MCF 10A (cell line): Measurements from ENCODE around the gene FRMPD4. TPM values are rescaled to one million over a fixed set of nuclear protein-coding genes. Genes with fewer than 3 reads are reported as not detected.

Experiments used
- BruUV-seq: library from RNA; stranded (reverse); fragments of 400-500 nt; replicated peaks from 2 replicates; lab custom pipeline; 2021; lab: Mats Ljungman, UMichigan
- CTCF ChIA-PET: fragments of 300-600 bp; sonication (Branson Sonifier 250); formaldehyde crosslinking; extraction: SDS; loops from one replicate; lab custom pipeline; 2021; ENCODE audit warnings: antibody characterized with exemption, inconsistent platforms; lab: Yijun Ruan, JAX
- POLR2A ChIA-PET: fragments of 300-600, 350-650 bp; sonication (Branson Sonifier 250); formaldehyde crosslinking; extraction: SDS; loops from one replicate; lab custom pipeline; 2020; ENCODE audit warnings: antibody characterized with exemption, inconsistent platforms; lab: Yijun Ruan, JAX
- DNase-seq: peaks from one replicate; pipeline ENCODE4 v3.0.0-alpha.2; 2018; ENCODE audit not compliant: unreplicated experiment
- H3K27ac Mint-ChIP-seq: one replicate; pipeline ENCODE4 v1.8.0; 2022; ENCODE audit warnings: mild to moderate bottlenecking, low read depth, mixed read lengths; ENCODE audit not compliant: unreplicated experiment
- H3K27me3 Mint-ChIP-seq: one replicate; pipeline ENCODE4 v1.8.0; 2022; ENCODE audit warnings: mixed read lengths; ENCODE audit not compliant: insufficient read depth, unreplicated experiment
- H3K36me3 Mint-ChIP-seq: one replicate; pipeline ENCODE4 v1.8.0; 2022; ENCODE audit warnings: mild to moderate bottlenecking, moderate library complexity, mixed read lengths; ENCODE audit not compliant: insufficient read depth, unreplicated experiment
- H3K4me1 Mint-ChIP-seq: one replicate; pipeline ENCODE4 v1.8.0; 2022; ENCODE audit warnings: mixed read lengths; ENCODE audit not compliant: insufficient read depth, unreplicated experiment
- H3K4me3 Mint-ChIP-seq: one replicate; pipeline ENCODE4 v1.8.0; 2022; ENCODE audit warnings: mild to moderate bottlenecking, moderate library complexity, mixed read lengths; ENCODE audit not compliant: unreplicated experiment
- H3K9me3 Mint-ChIP-seq: one replicate; pipeline ENCODE4 v1.8.0; 2022; ENCODE audit warnings: mixed read lengths; ENCODE audit not compliant: unreplicated experiment
- CTCF ChIP-seq: fragments of 200-600 bp; IDR thresholded peaks from one replicate; pipeline ENCODE4 v1.8.0; 2022; ENCODE audit warnings: antibody characterized with exemption, mild to moderate bottlenecking; ENCODE audit not compliant: unreplicated experiment
- intact Hi-C: fragments of 100-400 bp; cut with micrococcal nuclease; formaldehyde crosslinking; loops from 2 replicates; pipeline ENCODE4 v1.14.1; 2022
- total RNA-seq: library from RNA; stranded (reverse); gene quantifications from 2 replicates; pipeline ENCODE4 v1.2.3, GENCODE V29; 2022

The FRMPD4 gene
- total RNA-seq, 1 experiment from 2014 or later: not detected

GRCh38 chrX:12681047-12681446, 542.8 kb downstream of the FRMPD4 start:
- no TSS peak for BruUV-seq
- H3K4me3 Mint-ChIP-seq: no peak overlapping the region
- DNase-seq: no peak
- H3K27me3 Mint-ChIP-seq: peaks cover 57% of the 10 kb centered on the region
- H3K36me3 Mint-ChIP-seq: peaks cover 5% of the 10 kb centered on the region
- ChIA-PET POLR2A (no interaction called here), CTCF (interaction anchor here (0.6 kb wide), 1 partner anchor 264 kb away, joined by 3 read pairs; no protein-coding TSS in a partner anchor)
- H3K27ac Mint-ChIP-seq: no peak overlapping the region
- intact Hi-C loops: no loop called here
- H3K4me1 Mint-ChIP-seq: no peaks in the 10 kb centered on the region
- TF ChIP-seq CTCF: no peak
- no peaks in the 10 kb centered on the region for H3K9me3 Mint-ChIP-seq

- Mint-ChIP-seq H3K9me3 (no peaks in the 10 kb centered on the region), H3K27ac (no peak overlapping the region), H3K36me3 (no peaks in the 10 kb centered on the region), H3K27me3 (peaks cover 57% of the 10 kb centered on the region), H3K4me3 (no peak overlapping the region), H3K4me1 (no peaks in the 10 kb centered on the region)
- TF ChIP-seq CTCF: no peak
- CTCF ChIA-PET: interaction anchor here (0.7 kb wide), 1 partner anchor 294 kb away, joined by 4 read pairs; no protein-coding TSS in a partner anchor
- intact Hi-C loops: no loop called here
- DNase-seq: no peak
- POLR2A ChIA-PET: no interaction called here
- BruUV-seq: no TSS peak
These were observed 547.3 kb downstream of the FRMPD4 start for GRCh38 chrX:12685541-12685940.

- Mint-ChIP-seq H3K4me3 (no peak overlapping the region), H3K9me3 (no peaks in the 10 kb centered on the region), H3K27ac (no peak overlapping the region), H3K4me1 (no peaks in the 10 kb centered on the region), H3K36me3 (no peaks in the 10 kb centered on the region), H3K27me3 (peaks cover 49% of the 10 kb centered on the region)
- POLR2A ChIA-PET: no interaction called here
- no TSS peak for BruUV-seq
- intact Hi-C loops: no loop called here
- DNase-seq: no peak
- CTCF ChIA-PET: interaction anchor here (0.6 kb wide), 1 partner anchor 103 kb away, joined by 3 read pairs; no protein-coding TSS in a partner anchor
- no peak for TF ChIP-seq CTCF
These were observed 548.1 kb downstream of the FRMPD4 start for GRCh38 chrX:12686331-12686730.

- ChIA-PET POLR2A (no interaction called here), CTCF (interaction anchor here (2.4 kb wide), 1 partner anchor 11 kb away, joined by 13 read pairs; no protein-coding TSS in a partner anchor)
- intact Hi-C loops: no loop called here
- H3K27ac Mint-ChIP-seq: no peak overlapping the region
- no peaks in the 10 kb centered on the region for H3K9me3 Mint-ChIP-seq
- H3K36me3 Mint-ChIP-seq: no peaks in the 10 kb centered on the region
- no peaks in the 10 kb centered on the region for H3K4me1 Mint-ChIP-seq
- DNase-seq: no peak
- H3K4me3 Mint-ChIP-seq: no peak overlapping the region
- BruUV-seq: no TSS peak
- TF ChIP-seq CTCF: no peak
- H3K27me3 Mint-ChIP-seq: peaks cover 37% of the 10 kb centered on the region
These were observed 552.4 kb downstream of the FRMPD4 start for GRCh38 chrX:12690646-12691045.
